Measurements from ENCODE around the gene ARHGAP6. TPM values are rescaled to one million over a fixed set of nuclear protein-coding genes. Genes with fewer than 3 reads are reported as not detected.
"Not testable (repeated sequence)": the region's sequence is repeated elsewhere in the genome, so short reads cannot be mapped to it uniquely, and the experiment has no call there.

Gene ARHGAP6
- total RNA-seq, 1 experiment from 2014 or later, result 0.50 TPM

- BruUV-seq (replicated peaks), result no TSS peak
- H3K36me3 ChIP-seq (ENCODE audit: control insufficient read depth, insufficient read depth, low read length), result no peaks in the 10 kb centered on the region
- no peaks in the 10 kb centered on the region for H3K27me3 Mint-ChIP-seq (ENCODE audit: insufficient read depth, unreplicated experiment)
- no peak overlapping the region for H3K27ac Mint-ChIP-seq (ENCODE audit: unreplicated experiment)
- no peak overlapping the region for H3K4me3 ChIP-seq (ENCODE audit: low read depth, low read length)
- intact Hi-C loops (cut with micrococcal nuclease; ENCODE audit: unreplicated experiment), result no loop called here
- H3K4me1 ChIP-seq, result peaks cover 20% of the 10 kb centered on the region
- no peaks in the 10 kb centered on the region for H3K9me3 Mint-ChIP-seq (ENCODE audit: unreplicated experiment)
- peaks cover 7% of the 10 kb centered on the region for H3K4me1 Mint-ChIP-seq (ENCODE audit: low read depth, unreplicated experiment)
- no peak overlapping the region for H3K4me3 Mint-ChIP-seq (ENCODE audit: unreplicated experiment)
- ChIA-PET CTCF (no interaction called here), POLR2A (no interaction called here)
- no peak for DNase-seq
- no peaks in the 10 kb centered on the region for H3K9me3 ChIP-seq
- no peaks in the 10 kb centered on the region for H3K27me3 ChIP-seq (replicated peaks; ENCODE audit: control insufficient read depth, insufficient read depth, low read length)
- H3K36me3 Mint-ChIP-seq (ENCODE audit: insufficient read depth, unreplicated experiment), result no peaks in the 10 kb centered on the region
- no peak for TF ChIP-seq CTCF (IDR thresholded peaks at IDR 0.05; ENCODE audit: insufficient read depth in 1 of 2, low read depth in 1 of 2, low read length in 1 of 2, severe bottlenecking in 1 of 2, unreplicated experiment in 1 of 2)
Observed at GRCh38 chrX:11242704-11243103, 423.0 kb downstream of the ARHGAP6 start.

DNA sequence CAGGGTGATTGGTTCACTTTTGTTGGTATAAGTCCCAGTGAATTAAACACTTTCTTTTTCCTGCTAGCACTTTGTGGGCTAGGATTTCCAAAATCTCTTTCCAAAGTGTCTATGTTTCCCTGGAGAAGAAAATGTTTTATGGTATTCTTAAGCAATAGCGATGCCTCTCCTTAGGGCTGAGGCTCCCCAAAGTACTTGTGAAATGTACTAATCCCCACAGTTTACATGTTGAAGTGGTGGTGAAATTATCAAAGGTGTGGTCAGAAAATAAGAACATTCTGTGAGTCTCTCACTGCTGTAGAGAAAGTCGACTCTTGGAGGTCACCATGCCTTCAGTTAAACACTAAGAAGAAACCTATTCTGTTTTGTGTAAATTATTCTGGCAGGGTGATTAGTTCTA, 424.0 kb downstream of the ARHGAP6 start:
- DNase-seq, result no peak
- intact Hi-C loops (cut with micrococcal nuclease; ENCODE audit: unreplicated experiment), result no loop called here
- no peak for TF ChIP-seq CTCF (IDR thresholded peaks at IDR 0.05; ENCODE audit: insufficient read depth in 1 of 2, low read depth in 1 of 2, low read length in 1 of 2, severe bottlenecking in 1 of 2, unreplicated experiment in 1 of 2)
- H3K36me3 ChIP-seq (ENCODE audit: control insufficient read depth, insufficient read depth, low read length), result no peaks in the 10 kb centered on the region
- H3K27ac Mint-ChIP-seq (ENCODE audit: unreplicated experiment), result no peak overlapping the region
- H3K9me3 ChIP-seq, result no peaks in the 10 kb centered on the region
- ChIA-PET CTCF (no interaction called here), POLR2A (no interaction called here)
- no peaks in the 10 kb centered on the region for H3K27me3 ChIP-seq (replicated peaks; ENCODE audit: control insufficient read depth, insufficient read depth, low read length)
- H3K4me3 ChIP-seq (ENCODE audit: low read depth, low read length), result no peak overlapping the region
- no peaks in the 10 kb centered on the region for H3K9me3 Mint-ChIP-seq (ENCODE audit: unreplicated experiment)
- BruUV-seq (replicated peaks), result no TSS peak
- H3K4me1 Mint-ChIP-seq (ENCODE audit: low read depth, unreplicated experiment), result peaks cover 7% of the 10 kb centered on the region
- no peaks in the 10 kb centered on the region for H3K27me3 Mint-ChIP-seq (ENCODE audit: insufficient read depth, unreplicated experiment)
- H3K4me3 Mint-ChIP-seq (ENCODE audit: unreplicated experiment), result no peak overlapping the region
- no peaks in the 10 kb centered on the region for H3K36me3 Mint-ChIP-seq (ENCODE audit: insufficient read depth, unreplicated experiment)
- H3K4me1 ChIP-seq, result peaks cover 20% of the 10 kb centered on the region

GRCh38 chrX:11239230-11239629, 426.5 kb downstream of the ARHGAP6 start:
- no peaks in the 10 kb centered on the region for H3K4me1 Mint-ChIP-seq (ENCODE audit: low read depth, unreplicated experiment)
- Histone ChIP-seq H3K4me3 (ENCODE audit: low read depth, low read length) (no peak overlapping the region), H3K9me3 (no peaks in the 10 kb centered on the region), H3K4me1 (peaks cover 20% of the 10 kb centered on the region), H3K36me3 (ENCODE audit: control insufficient read depth, insufficient read depth, low read length) (no peaks in the 10 kb centered on the region), H3K27me3 (replicated peaks; ENCODE audit: control insufficient read depth, insufficient read depth, low read length) (no peaks in the 10 kb centered on the region)
- peak; percentile 50 to 68 for DNase-seq
- H3K27ac Mint-ChIP-seq (ENCODE audit: unreplicated experiment), result no peak overlapping the region
- CTCF ChIA-PET, result no interaction called here
- POLR2A ChIA-PET, result no interaction called here
- no peaks in the 10 kb centered on the region for H3K27me3 Mint-ChIP-seq (ENCODE audit: insufficient read depth, unreplicated experiment)
- H3K36me3 Mint-ChIP-seq (ENCODE audit: insufficient read depth, unreplicated experiment), result no peaks in the 10 kb centered on the region
- H3K4me3 Mint-ChIP-seq (ENCODE audit: unreplicated experiment), result no peak overlapping the region
- TF ChIP-seq CTCF (IDR thresholded peaks at IDR 0.05; ENCODE audit: insufficient read depth in 1 of 2, low read depth in 1 of 2, low read length in 1 of 2, severe bottlenecking in 1 of 2, unreplicated experiment in 1 of 2), result no peak
- intact Hi-C loops (cut with micrococcal nuclease; ENCODE audit: unreplicated experiment), result loop anchor here (2.0 kb wide), 2 partner anchors 14 to 30 kb away; no protein-coding TSS in a partner anchor
- H3K9me3 Mint-ChIP-seq (ENCODE audit: unreplicated experiment), result no peaks in the 10 kb centered on the region
- no TSS peak for BruUV-seq (replicated peaks)

GRCh38 chrX:11235377-11235776, 430.3 kb downstream of the ARHGAP6 start:
- POLR2A ChIA-PET; H3K27ac Mint-ChIP-seq (ENCODE audit: unreplicated experiment); H3K9me3 ChIP-seq; intact Hi-C loops (cut with micrococcal nuclease; ENCODE audit: unreplicated experiment); H3K36me3 ChIP-seq (ENCODE audit: control insufficient read depth, insufficient read depth, low read length); H3K36me3 Mint-ChIP-seq (ENCODE audit: insufficient read depth, unreplicated experiment); H3K4me1 Mint-ChIP-seq (ENCODE audit: low read depth, unreplicated experiment); H3K4me3 Mint-ChIP-seq (ENCODE audit: unreplicated experiment); H3K27me3 ChIP-seq (replicated peaks; ENCODE audit: control insufficient read depth, insufficient read depth, low read length); H3K4me3 ChIP-seq (ENCODE audit: low read depth, low read length); CTCF ChIA-PET; DNase-seq; H3K9me3 Mint-ChIP-seq (ENCODE audit: unreplicated experiment); H3K27me3 Mint-ChIP-seq (ENCODE audit: insufficient read depth, unreplicated experiment); BruUV-seq (replicated peaks): not testable (repeated sequence)
- peaks cover 20% of the 10 kb centered on the region for H3K4me1 ChIP-seq
